NK-92 (cell line): Measurements from ENCODE around the gene GPHA2.

Source experiments
- DNase-seq: peaks from one replicate; lab custom pipeline; 2025; ENCODE audit not compliant: unreplicated experiment; lab: John Stamatoyannopoulos, UW

Gene GPHA2

DNA sequence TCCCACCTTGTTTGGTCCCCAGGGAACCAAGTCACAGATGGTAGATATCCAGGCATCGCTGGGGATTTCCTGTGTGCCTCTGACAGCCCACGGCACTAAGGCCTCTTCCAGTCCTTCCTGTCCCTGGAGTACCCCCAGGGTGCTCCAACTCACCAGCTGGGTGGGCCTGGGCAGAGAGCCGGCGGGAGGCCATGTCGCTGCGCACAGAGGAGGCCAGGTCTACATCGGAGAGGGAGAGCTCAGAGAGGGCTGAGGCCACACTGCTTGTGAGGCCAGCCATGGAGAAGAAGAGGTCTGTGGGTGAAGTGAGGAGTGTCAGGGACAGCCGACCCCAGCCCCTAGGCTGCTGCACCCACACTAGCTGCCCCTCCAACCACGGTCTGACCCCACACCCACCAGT is 24.0 kb downstream of the GPHA2 start:
- no peak for DNase-seq

- no peak for DNase-seq
Observed at GRCh38 chr11:64911142-64911541, 24.6 kb downstream of the GPHA2 start.

GRCh38 chr11:64910451-64911093 is 25.1 kb downstream of the GPHA2 start:
- no peak for DNase-seq

DNA sequence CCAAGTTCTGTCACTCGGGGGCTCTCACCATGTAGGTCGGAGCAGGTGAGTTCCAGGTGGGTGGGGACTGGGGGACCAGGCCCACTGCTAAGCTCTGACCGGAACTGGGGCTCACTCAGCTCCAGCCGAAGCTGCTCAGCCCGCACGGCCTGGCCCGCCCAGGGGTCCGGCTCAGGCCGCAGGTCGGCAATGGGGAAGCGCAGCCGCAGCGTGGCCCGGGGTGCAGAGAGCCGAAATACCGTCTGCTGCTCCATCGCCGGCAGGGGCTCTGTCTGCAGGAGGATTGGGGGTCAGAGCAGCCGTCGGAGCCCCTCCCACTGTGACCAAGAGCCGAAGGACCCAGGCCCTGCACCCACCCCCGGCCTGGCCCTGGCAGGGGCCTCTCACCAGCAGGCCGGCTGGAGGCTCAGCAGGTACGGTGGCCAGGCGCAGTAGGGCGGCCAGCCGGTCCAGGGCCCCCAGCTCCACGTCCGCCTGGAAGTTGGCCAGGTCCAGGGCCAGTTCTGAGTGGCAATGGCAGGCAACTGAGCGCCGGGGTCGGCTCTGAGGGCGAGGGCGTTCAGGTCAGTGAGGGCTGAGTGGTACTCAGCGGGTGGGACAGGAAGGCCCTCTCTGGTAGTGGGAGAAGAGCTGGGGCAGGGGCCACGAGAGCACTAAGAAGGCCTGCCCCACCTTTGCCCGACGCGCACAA is 25.9 kb downstream of the GPHA2 start:
- DNase-seq = no peak

- no peak for DNase-seq
Observed at GRCh38 chr11:64908766-64909165, 26.9 kb downstream of the GPHA2 start.

GRCh38 chr11:64906314-64906635 is 29.4 kb downstream of the GPHA2 start:
- DNase-seq = no peak

GRCh38 chr11:64905516-64906313 is 30.0 kb downstream of the GPHA2 start:
- DNase-seq = no peak

DNA sequence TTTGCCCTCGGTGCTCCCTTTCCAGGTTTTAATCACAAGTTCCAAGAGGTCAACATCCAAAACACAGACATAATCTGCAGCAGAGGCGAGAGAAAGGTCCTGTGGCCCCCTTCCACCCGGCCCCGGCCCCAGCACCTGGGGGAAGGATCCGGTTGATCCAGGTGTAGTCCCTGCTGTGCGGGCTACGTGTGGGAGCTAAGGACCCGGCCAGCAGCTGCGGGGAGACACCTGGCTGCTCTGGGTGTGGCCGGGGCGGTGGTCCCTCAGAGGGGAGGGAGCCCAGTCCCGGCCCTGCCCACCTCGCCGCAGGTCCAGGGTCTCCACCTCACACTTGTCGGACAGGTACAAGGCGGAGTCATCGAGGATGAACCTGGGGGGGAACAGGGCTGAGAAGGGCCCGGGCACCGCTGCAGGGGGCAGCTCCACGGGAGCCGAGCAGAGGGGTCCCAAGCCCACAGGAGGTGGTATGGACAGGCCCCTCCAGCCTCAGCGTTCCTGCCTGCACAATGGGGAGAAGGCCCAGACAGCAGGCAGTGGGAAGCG is 32.3 kb downstream of the GPHA2 start:
- DNase-seq = no peak

DNA sequence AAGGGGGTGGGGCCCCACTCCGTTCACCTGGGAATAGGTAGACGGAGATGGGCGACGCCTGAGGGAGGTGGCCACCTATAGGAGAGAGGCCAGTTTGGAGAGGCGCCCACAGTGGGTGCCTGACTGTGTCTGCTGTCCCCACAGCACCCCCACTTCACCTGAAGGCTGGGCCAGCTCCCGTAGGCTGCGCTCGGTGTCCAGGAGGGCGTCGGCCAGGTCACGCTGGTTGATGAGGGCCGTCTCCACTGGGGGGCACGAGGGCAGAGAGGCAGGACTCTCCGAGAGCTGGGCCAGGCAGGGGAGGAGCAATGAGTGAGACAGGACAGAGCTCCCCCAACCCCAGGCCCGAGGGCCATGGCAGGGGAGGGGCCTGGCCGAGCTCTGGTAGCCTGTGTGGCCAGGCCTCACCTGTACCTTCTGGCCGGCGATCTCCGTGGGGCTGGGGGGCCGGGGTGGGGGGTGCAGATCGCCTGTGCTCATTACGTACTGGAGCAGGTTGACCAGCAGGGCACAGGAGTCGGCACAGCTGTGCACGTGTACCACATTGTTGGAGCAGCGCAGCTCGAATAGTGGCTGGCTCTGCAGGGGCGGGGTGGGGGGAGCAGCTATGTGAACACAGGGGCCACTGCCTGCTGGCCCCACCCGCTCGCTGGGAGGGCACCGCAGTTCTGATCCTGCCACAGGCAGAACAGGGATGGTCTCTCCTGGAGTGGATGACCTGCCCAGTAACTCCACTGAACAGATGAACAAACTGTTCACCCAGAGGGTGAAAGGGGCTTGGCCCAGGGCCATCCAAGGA is 33.4 kb downstream of the GPHA2 start:
- no peak for DNase-seq

DNA sequence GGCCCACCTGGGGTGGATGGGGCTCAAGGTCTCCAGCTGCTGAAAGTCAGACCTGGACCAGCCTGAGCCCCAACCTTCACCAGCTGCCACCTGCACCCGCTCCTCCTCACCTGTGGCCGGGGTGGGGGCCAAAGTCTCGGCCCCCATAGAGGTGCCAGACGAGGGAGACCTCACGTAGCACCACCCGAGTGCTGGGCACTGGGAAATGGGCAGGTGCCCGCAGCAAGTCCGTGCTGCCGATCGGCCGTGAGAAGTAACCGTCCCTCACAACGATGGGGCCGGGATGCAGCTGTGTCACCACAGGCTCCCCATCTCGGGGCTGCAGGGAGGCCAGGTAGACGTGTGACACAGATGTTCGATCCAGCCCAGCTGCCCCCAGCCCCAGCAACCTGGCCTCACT is 34.9 kb downstream of the GPHA2 start:
- DNase-seq = no peak

- DNase-seq = no peak
Observed at GRCh38 chr11:64900263-64900678, 35.4 kb downstream of the GPHA2 start.

DNA sequence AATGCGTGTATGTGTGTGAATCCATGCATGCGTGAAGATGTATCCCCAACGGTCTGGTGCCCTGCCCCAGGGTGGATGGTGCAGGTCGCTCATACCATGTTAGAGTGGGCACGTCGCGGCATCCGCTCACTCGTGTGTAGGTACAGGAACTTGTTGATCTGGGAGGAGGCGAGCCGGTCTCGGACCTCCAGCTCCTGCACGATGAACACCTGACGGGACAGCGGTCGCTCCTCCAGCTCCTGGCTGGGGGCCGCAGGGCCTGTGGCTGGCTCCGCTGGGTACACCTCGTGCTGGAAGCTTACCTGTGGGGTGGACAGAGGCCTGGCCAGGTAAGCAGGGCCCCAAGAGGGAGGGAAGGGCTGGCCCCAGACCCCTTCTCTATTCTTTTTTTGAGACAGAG is 37.2 kb downstream of the GPHA2 start:
- DNase-seq = no peak

- DNase-seq = no peak
Observed at GRCh38 chr11:64898076-64898445, 37.6 kb downstream of the GPHA2 start.

GRCh38 chr11:64897381-64898075 is 38.2 kb downstream of the GPHA2 start:
- no peak for DNase-seq

- DNase-seq = no peak
Observed at GRCh38 chr11:64896448-64897022, 39.2 kb downstream of the GPHA2 start.

DNA sequence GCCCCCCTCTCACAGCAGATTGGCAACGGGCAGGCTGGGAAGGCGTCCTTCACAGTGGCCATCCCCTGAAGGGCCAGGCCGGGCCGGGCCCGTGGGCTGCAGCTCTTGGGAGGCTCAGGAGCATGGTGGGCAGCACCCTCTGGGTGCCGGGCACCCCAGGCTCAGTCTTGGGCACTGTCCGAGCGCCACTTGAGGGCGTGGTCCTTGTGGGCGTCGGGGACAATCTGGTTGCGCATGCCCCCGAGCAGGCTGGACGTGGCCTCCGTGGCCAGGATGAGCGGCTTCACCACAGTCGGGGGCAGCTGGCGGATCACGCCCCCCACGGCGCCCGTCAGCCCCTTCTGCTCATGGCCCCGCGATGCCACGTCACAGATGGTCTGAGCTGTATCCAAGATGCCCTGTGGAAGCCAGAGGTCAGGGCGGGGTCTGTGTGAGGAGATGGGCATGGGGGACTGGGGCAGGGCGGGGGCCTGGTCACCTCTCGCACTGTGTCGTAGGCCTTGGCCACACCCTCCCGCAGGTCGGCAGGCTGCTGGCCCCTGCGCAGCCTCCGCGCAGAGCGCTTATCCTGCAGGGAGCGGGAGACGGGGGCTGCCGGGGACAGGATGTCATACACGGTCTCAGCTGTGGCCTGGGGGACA is 40.8 kb downstream of the GPHA2 start:
- DNase-seq = no peak

DNA sequence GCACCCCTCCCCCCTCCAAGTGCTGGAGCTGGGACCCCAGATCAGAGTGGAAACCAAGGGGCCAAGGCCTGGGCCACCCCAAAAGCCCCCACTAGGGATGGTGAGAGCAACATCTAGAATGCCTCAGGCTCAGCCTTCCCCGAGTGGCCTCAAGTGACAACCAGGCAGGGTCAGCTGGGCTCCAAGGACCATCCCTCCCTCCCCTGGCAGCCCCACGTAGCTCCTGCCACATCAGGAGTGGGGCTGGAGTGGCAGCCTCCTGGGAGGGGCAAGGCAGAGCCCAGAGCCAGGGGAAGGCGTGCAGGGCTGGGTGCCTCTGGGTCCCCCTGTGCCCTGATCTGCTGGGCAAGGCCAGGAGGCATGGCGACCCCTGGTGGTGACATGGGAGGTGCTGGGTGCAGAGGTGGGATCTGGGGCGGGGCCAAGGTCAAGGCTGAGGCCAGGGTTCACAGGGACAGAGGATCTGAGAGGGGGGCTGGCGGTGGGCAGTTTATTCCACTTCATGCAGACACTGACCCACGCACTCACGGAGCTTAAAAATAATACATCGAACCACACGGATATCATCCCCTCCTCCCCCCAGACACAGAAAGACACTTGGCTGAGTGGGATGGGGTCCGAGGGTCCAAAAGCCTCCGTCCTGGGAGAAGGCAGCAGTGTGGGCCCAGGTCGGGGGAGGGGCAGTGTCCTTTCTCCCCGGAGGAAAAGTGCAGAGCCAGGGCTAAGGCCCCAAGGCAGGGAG is 41.5 kb downstream of the GPHA2 start:
- DNase-seq = no peak

GRCh38 chr11:64893194-64894069 is 42.3 kb downstream of the GPHA2 start:
- DNase-seq = no peak
